Subcutaneous adipose tissue (tissue), 4 donors: ENCODE data around the gene TCF4. TPM values are rescaled to one million over a fixed set of nuclear protein-coding genes. Genes with fewer than 3 reads are reported as not detected.

ENCODE experiments used
- total RNA-seq, 4 donors: library from RNA; depleted of rRNA; stranded (reverse); fragments of >200 nt; gene quantifications; one replicate each; pipeline ENCODE4 v1.1.0, GENCODE V29; 2016
- TF ChIP-seq, protein P1 (sequence below): fragments of 450-650 bp; IDR thresholded peaks from one replicate; pipeline ENCODE4 v1.5.1; 2016; ENCODE audit warnings: low read depth, mild to moderate bottlenecking, control low read depth, antibody characterized with exemption, moderate library complexity

The TCF4 gene
- total RNA-seq, 4 donors from 2014 or later = 110 to 250 (median 170) TPM

- TF ChIP-seq, protein P1, sequence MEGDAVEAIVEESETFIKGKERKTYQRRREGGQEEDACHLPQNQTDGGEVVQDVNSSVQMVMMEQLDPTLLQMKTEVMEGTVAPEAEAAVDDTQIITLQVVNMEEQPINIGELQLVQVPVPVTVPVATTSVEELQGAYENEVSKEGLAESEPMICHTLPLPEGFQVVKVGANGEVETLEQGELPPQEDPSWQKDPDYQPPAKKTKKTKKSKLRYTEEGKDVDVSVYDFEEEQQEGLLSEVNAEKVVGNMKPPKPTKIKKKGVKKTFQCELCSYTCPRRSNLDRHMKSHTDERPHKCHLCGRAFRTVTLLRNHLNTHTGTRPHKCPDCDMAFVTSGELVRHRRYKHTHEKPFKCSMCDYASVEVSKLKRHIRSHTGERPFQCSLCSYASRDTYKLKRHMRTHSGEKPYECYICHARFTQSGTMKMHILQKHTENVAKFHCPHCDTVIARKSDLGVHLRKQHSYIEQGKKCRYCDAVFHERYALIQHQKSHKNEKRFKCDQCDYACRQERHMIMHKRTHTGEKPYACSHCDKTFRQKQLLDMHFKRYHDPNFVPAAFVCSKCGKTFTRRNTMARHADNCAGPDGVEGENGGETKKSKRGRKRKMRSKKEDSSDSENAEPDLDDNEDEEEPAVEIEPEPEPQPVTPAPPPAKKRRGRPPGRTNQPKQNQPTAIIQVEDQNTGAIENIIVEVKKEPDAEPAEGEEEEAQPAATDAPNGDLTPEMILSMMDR = no peak
Measured at GRCh38 chr18:55513161-55513560, 74.8 kb downstream of the TCF4 start.

- TF ChIP-seq, protein P1 = no peak
Measured at GRCh38 chr18:55511277-55511676, 76.7 kb downstream of the TCF4 start.

DNA sequence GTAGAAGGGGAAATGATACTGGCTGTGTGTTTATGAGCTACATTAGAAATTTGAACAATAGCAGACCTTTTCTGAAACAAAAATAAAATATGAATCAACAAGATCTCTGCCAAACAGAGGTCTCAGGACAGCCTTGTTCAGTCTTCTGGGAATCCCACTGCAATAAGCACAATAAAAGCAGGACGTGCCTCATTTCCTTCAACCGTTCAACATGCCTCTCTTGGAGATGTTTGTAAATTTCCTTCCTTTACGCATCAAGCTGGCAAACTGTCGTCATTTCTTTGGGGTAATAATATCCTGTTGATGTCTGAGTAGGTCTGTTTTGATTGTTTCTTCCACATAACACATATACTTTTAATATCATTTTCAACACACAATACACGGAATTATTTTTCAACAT is 77.2 kb downstream of the TCF4 start:
- TF ChIP-seq, protein P1 = no peak

GRCh38 chr18:55509631-55510324 is 78.2 kb downstream of the TCF4 start:
- TF ChIP-seq, protein P1 = no peak

- TF ChIP-seq, protein P1 = no peak
Measured at GRCh38 chr18:55508651-55509050, 79.3 kb downstream of the TCF4 start.

DNA sequence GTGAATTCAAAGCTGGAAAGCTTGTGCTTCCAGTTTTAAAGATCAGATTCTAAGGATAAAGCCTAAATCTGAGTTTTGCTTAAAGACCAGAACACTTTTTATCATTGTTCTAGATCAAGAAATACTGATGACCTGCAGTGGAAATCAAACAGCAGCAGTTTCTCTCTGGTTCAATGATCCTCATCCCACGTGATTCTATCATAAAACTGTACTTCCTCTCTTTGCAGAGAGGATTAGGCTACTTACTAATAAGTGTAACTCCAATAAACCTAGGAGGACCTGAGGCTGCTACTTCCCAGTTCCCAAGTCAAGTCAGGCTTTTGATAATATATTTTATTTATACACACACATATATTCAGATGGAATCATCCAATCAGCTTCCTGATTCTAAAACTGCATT is 81.9 kb downstream of the TCF4 start:
- TF ChIP-seq, protein P1 = no peak

- TF ChIP-seq, protein P1 = no peak
Measured at GRCh38 chr18:55504808-55505207, 83.2 kb downstream of the TCF4 start.
